GM18505 (cell line): ENCODE results near the gene ANXA11.
"Not testable (repeated sequence)": the region's sequence is repeated elsewhere in the genome, so short reads cannot be mapped to it uniquely, and the experiment has no call there.

Source experiments
- ATAC-seq: cut with Tn5 transposase; IDR thresholded peaks from one replicate; pipeline ENCODE4 v1.9.1; 2021; ENCODE audit not compliant: unreplicated experiment
- POLR2A ChIP-seq: IDR thresholded peaks from 4 replicates; pipeline ENCODE4 v1.6.1; 2011; ENCODE audit warnings: borderline replicate concordance; ENCODE audit not compliant: insufficient read depth, insufficient read length; ENCODE audit errors: extremely low read depth

The ANXA11 gene

GRCh38 chr10:80144067-80144695, 61.2 kb downstream of the ANXA11 start:
- ATAC-seq: peak; percentile 59
- TF ChIP-seq POLR2A: no peak

GRCh38 chr10:80141696-80142460, 63.5 kb downstream of the ANXA11 start:
- TF ChIP-seq POLR2A: no peak
- ATAC-seq: no peak

- no peak for ATAC-seq
- TF ChIP-seq POLR2A: no peak
Observed at GRCh38 chr10:80140251-80140650, 65.1 kb downstream of the ANXA11 start.

GRCh38 chr10:80139265-80139664, 66.1 kb downstream of the ANXA11 start:
- no peak for TF ChIP-seq POLR2A
- no peak for ATAC-seq

- ATAC-seq: no peak
- no peak for TF ChIP-seq POLR2A
Observed at GRCh38 chr10:80137920-80138319, 67.4 kb downstream of the ANXA11 start.

- TF ChIP-seq POLR2A: no peak
- ATAC-seq: no peak
Observed at GRCh38 chr10:80137031-80137862, 68.1 kb downstream of the ANXA11 start.

GRCh38 chr10:80136134-80136571, 69.2 kb downstream of the ANXA11 start:
- no peak for ATAC-seq
- TF ChIP-seq POLR2A: no peak

- ATAC-seq: not testable (repeated sequence)
Observed at GRCh38 chr10:80133687-80134086, 71.7 kb downstream of the ANXA11 start.

GRCh38 chr10:80133206-80133605, 72.1 kb downstream of the ANXA11 start:
- ATAC-seq: no peak

GRCh38 chr10:80132299-80133139, 72.8 kb downstream of the ANXA11 start, which contains the start of gene PLAC9:
Gene PLAC9 (plus strand): TSS chr10:80132730. CDS start chr10:80132763, 33 bp downstream.
- TF ChIP-seq POLR2A: no peak
- no peak for ATAC-seq

More at GRCh38 chr10:80133206-80133605, 72.1 kb downstream of the ANXA11 start:
- TF ChIP-seq POLR2A: no peak

- TF ChIP-seq POLR2A: no peak
- ATAC-seq: no peak
Observed at GRCh38 chr10:80131499-80131901, 73.8 kb downstream of the ANXA11 start.

GRCh38 chr10:80126876-80127275, 78.5 kb downstream of the ANXA11 start:
- TF ChIP-seq POLR2A: no peak
- ATAC-seq: no peak

GRCh38 chr10:80122746-80123145, 82.6 kb downstream of the ANXA11 start:
- ATAC-seq: no peak
- no peak for TF ChIP-seq POLR2A
